K562 (cell line): ENCODE data around the gene ZSCAN22. TPM values are rescaled to one million over a fixed set of nuclear protein-coding genes. Genes with fewer than 3 reads are reported as not detected.

Source experiments
- ATAC-seq: fragments of 200-7000 bp; cut with Tn5 transposase; 3 replicates; pipeline ENCODE4 v1.9.1; 2020; ENCODE audit warnings: moderate library complexity
- BruUV-seq: library from RNA; stranded (reverse); fragments of 400-500 nt; replicated peaks from 2 replicates; lab custom pipeline; 2021; lab: Mats Ljungman, UMichigan
- CTCF ChIA-PET: fragments of 300-600 bp; formaldehyde crosslinking; extraction: SDS; loops from one replicate; lab custom pipeline; 2021; ENCODE audit warnings: low intra/inter-chr PET ratio; lab: Yijun Ruan, JAX
- POLR2A ChIA-PET: fragments of 300-600, 350-650 bp; sonication (Branson Sonifier 250); formaldehyde crosslinking; extraction: SDS; loops from one replicate; lab custom pipeline; 2021; ENCODE audit warnings: antibody characterized with exemption, inconsistent platforms; lab: Yijun Ruan, JAX
- DNase-seq, 4 experiments: peaks; one replicate each; pipeline versions ENCODE4 v3.0.0 to v3.0.0-alpha.2; 2011 to 2018; ENCODE audit warnings: low spot score in 3 of 4, mixed read lengths in 3 of 4; ENCODE audit errors: extremely low read depth in 1 of 4
- FAIRE-seq: peaks from 2 replicates; lab custom pipeline; 2011; peaks lifted over from hg19 to GRCh38; lab: Jason Lieb, UNC
- H2AFZ ChIP-seq: 2 replicates; pipeline ENCODE4 v1.6.0; 2011; ENCODE audit warnings: low read depth, low read length, control low read depth, inconsistent platforms
- H3K27ac ChIP-seq: fragments of 200-600 bp; 3 replicates; pipeline ENCODE4 v1.8.0; 2011; ENCODE audit warnings: low read depth, mild to moderate bottlenecking, control low read depth, inconsistent platforms, low read length, moderate library complexity, mixed read lengths; ENCODE audit errors: extremely low read depth
- H3K27me3 ChIP-seq, 2 experiments: fragments of 300-600 bp in 1 of 2; 2 replicates in 1 of 2; 3 replicates in 1 of 2; pipeline versions ENCODE4 v1.6.0 to v1.8.0; 2011; ENCODE audit warnings: inconsistent platforms in 2 of 2, low read length in 2 of 2, mild to moderate bottlenecking in 1 of 2, mixed read lengths in 1 of 2, moderate library complexity in 1 of 2; ENCODE audit not compliant: control insufficient read depth in 2 of 2, insufficient read depth in 2 of 2
- H3K36me3 ChIP-seq: fragments of 300-600 bp; 3 replicates; pipeline ENCODE4 v1.8.0; 2011; ENCODE audit warnings: mild to moderate bottlenecking, low read length, inconsistent platforms; ENCODE audit not compliant: control insufficient read depth, insufficient read depth
- H3K4me1 ChIP-seq, 2 experiments: fragments of 200-600 bp in 1 of 2; replicated peaks in 1 of 2; 2 replicates in 1 of 2; 3 replicates in 1 of 2; pipeline versions ENCODE4 v1.5.1 to v1.8.0; 2011; ENCODE audit warnings: inconsistent platforms in 2 of 2, low read length in 2 of 2, mild to moderate bottlenecking in 1 of 2, mixed read lengths in 1 of 2, moderate library complexity in 1 of 2; ENCODE audit not compliant: control insufficient read depth in 2 of 2, insufficient read depth in 2 of 2
- H3K4me2 ChIP-seq: 2 replicates; pipeline ENCODE4 v1.6.1; 2011; ENCODE audit warnings: low read length, control low read depth, inconsistent platforms, mixed read lengths; ENCODE audit not compliant: insufficient read depth
- H3K4me3 ChIP-seq: fragments of 200-600 bp; sonication (generic), shearing (Covaris generic); 2 replicates; pipeline ENCODE4 v1.5.1; 2016; ENCODE audit warnings: control low read depth, inconsistent platforms
- H3K79me2 ChIP-seq: fragments of 200-600 bp; 3 replicates; pipeline ENCODE4 v1.8.0; 2011; ENCODE audit warnings: low read length, inconsistent platforms; ENCODE audit not compliant: control insufficient read depth, insufficient read depth
- H3K9ac ChIP-seq, 2 experiments: 2 replicates each; pipeline versions ENCODE4 v1.6.0 to v1.6.1; 2011; ENCODE audit warnings: low read depth in 2 of 2, low read length in 2 of 2, control low read depth in 1 of 2, inconsistent platforms in 1 of 2, mild to moderate bottlenecking in 1 of 2, mixed read lengths in 1 of 2; ENCODE audit not compliant: insufficient read depth in 1 of 2
- H3K9me1 ChIP-seq: one replicate; pipeline ENCODE4 v1.6.0; 2011; ENCODE audit warnings: inconsistent platforms, mild to moderate bottlenecking, low read length, moderate library complexity; ENCODE audit not compliant: control insufficient read depth, insufficient read depth
- H3K9me3 ChIP-seq: replicated peaks from 2 replicates; pipeline ENCODE4 v1.5.1; 2011; ENCODE audit warnings: low read depth, low read length, inconsistent platforms; ENCODE audit not compliant: control insufficient read depth, insufficient read depth
- H4K20me1 ChIP-seq: replicated peaks from 2 replicates; pipeline ENCODE4 v1.6.1; 2011; ENCODE audit warnings: low read length, inconsistent platforms, mixed read lengths; ENCODE audit not compliant: control insufficient read depth, insufficient read depth
- HNRNPH1 ChIP-seq: fragments of 200-400 bp; formaldehyde crosslinking; optimal IDR thresholded peaks from 2 replicates; pipeline ENCODE3; 2017; ENCODE audit warnings: low read depth, mild to moderate bottlenecking, low read length, moderate library complexity
- ZNF232 ChIP-seq: sonication (generic); formaldehyde crosslinking; IDR thresholded peaks from 2 replicates; pipeline ENCODE4 v1.8.0; 2022; ENCODE audit warnings: mild to moderate bottlenecking, missing genetic modification reagents
- WGBS: fragments of 100-300 bp; shearing (Covaris generic); methylation state at CpG from one replicate; pipeline ENCODE4 v1.1.6; 2016; ENCODE audit warnings: low coverage, mixed read lengths; ENCODE audit not compliant: insufficient coverage; ENCODE audit errors: missing lambda C conversion rate; 5-methylcytosine and 5-hydroxymethylcytosine counted together
- in situ Hi-C: fragments of 300-500 bp; cut with MboI; formaldehyde crosslinking; loops from 4 replicates; pipeline ENCODE4 v1.15.0; 2018; ENCODE audit warnings: inconsistent platforms, mixed read lengths
- intact Hi-C: fragments of 100-400 bp; cut with micrococcal nuclease; formaldehyde crosslinking; loops from 2 replicates; pipeline ENCODE4 v1.14.2; 2022
- polyA plus RNA-seq, 8 experiments: library from polyadenylated mRNA; depleted of rRNA in 4 of 8; stranded (reverse) in 5 of 8; unstranded in 3 of 8; fragments of >200 nt; fragmentation: Nextera tagmentation in 2 of 8; fragmentation: Illumina TruSeq in 1 of 8; extraction: Ambion mirVana in 2 of 8; extraction: Trizol in 1 of 8; gene quantifications; 2 replicates each; pipeline versions ENCODE4 v1.2.1 to v1.2.3, GENCODE V29; 2011 to 2014; ENCODE audit warnings: inconsistent platforms in 1 of 8, missing spikeins in 1 of 8
- total RNA-seq, 7 experiments: library from RNA; depleted of rRNA in 6 of 7; stranded (reverse); fragments of >200 nt in 6 of 7; fragmentation: Illumina TruSeq in 2 of 7; extraction: Trizol in 2 of 7; gene quantifications; 2 replicates each; pipeline versions ENCODE4 v1.2.1 to v1.2.3, GENCODE V29; 2011 to 2021; ENCODE audit warnings: low replicate concordance in 1 of 7
- TF ChIP-seq, protein P1 (sequence below): sonication (generic); formaldehyde crosslinking; IDR thresholded peaks from 2 replicates; pipeline ENCODE4 v1.8.0; 2023; ENCODE audit warnings: mild to moderate bottlenecking, missing genetic modification reagents

ZSCAN22 gene
- total and polyA plus RNA-seq, 9 of the 15 experiments (the other 6 are each of a cell fraction or from before 2014, with no cell fraction given), result 0.98 to 5.3 (median 3.0) TPM

DNA sequence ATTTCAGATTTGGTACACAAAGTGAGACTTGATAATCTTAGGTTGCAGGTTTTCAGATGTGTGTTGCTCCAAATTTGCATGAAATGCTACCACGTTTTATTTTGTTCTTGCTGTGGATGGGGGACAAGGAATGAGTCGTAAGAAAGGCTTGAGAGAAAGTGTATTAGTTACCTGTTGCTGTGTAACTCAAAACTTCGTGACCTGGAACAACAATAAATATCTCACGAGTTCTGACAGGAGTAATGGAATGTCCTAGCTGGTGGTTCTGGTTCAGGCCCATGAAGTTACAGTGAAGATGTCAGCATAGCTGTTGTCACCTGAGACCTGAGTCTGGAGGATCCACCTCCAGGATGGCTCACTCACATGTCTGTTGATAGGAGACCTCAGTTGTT lies 46.9 kb upstream of the ZSCAN22 start:
- POLR2A ChIA-PET, result interaction anchor here (1.0 to 1.2 kb wide), 3 partner anchors 25 to 97 kb away, joined by 3 to 4 read pairs (median 4); partner anchors contain the start of genes ERVK3-1 and ZNF274
- no peaks in the 10 kb centered on the region for H4K20me1 ChIP-seq
- in situ Hi-C loops, result no loop called here

More for the DNA sequence above, 46.9 kb upstream of the ZSCAN22 start:
- Histone ChIP-seq H2AFZ (no peak overlapping the region), H3K4me3 (peak overlapping the region; percentile 64)
- intact Hi-C loops, result loop anchor here (5.0 kb wide), 1 partner anchor 127 kb away; the partner anchor contains the start of gene ZNF584
- TF ChIP-seq ZNF232, result no peak
- TF ChIP-seq, protein P1, sequence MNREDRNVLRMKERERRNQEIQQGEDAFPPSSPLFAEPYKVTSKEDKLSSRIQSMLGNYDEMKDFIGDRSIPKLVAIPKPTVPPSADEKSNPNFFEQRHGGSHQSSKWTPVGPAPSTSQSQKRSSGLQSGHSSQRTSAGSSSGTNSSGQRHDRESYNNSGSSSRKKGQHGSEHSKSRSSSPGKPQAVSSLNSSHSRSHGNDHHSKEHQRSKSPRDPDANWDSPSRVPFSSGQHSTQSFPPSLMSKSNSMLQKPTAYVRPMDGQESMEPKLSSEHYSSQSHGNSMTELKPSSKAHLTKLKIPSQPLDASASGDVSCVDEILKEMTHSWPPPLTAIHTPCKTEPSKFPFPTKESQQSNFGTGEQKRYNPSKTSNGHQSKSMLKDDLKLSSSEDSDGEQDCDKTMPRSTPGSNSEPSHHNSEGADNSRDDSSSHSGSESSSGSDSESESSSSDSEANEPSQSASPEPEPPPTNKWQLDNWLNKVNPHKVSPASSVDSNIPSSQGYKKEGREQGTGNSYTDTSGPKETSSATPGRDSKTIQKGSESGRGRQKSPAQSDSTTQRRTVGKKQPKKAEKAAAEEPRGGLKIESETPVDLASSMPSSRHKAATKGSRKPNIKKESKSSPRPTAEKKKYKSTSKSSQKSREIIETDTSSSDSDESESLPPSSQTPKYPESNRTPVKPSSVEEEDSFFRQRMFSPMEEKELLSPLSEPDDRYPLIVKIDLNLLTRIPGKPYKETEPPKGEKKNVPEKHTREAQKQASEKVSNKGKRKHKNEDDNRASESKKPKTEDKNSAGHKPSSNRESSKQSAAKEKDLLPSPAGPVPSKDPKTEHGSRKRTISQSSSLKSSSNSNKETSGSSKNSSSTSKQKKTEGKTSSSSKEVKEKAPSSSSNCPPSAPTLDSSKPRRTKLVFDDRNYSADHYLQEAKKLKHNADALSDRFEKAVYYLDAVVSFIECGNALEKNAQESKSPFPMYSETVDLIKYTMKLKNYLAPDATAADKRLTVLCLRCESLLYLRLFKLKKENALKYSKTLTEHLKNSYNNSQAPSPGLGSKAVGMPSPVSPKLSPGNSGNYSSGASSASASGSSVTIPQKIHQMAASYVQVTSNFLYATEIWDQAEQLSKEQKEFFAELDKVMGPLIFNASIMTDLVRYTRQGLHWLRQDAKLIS, result 0 out of 2 replicates have a peak, but pooled peaks have one; percentile 19
- TF ChIP-seq HNRNPH1, result no peak
- TF ChIP-seq, all 486 proteins: peak for 1
- WGBS, result 52% methylated on average over 4 of the region's 4 CpGs
- Histone ChIP-seq H3K27me3 (no peaks in the 10 kb centered on the region), H3K36me3 (peaks cover 22% of the 10 kb centered on the region; the same call in 2 of the 3 replicates), H3K9me1 (no peaks in the 10 kb centered on the region), H3K9me3 (peaks cover 2% of the 10 kb centered on the region; the same call in 1 of the 2 replicates), H3K79me2 (peaks cover 69% of the 10 kb centered on the region), H3K27ac (peak overlapping the region; percentile 2), H3K9ac (peak overlapping the region; percentile 74 to 93; a peak in 3 of 4 replicates), H3K4me2 (peak overlapping the region; percentile 89), H3K4me1 (peaks cover 10 to 19% of the 10 kb centered on the region in 2 experiments; a peak in 4 of 5 replicates)
- no peak for DNase-seq
- FAIRE-seq, result peak; percentile 56
- CTCF ChIA-PET, result no interaction called here
- no TSS peak for BruUV-seq
- ATAC-seq, result no peak
